GM23338 (cell line): Measurements from ENCODE around the gene GLRA1. TPM values are rescaled to one million over a fixed set of nuclear protein-coding genes. Genes with fewer than 3 reads are reported as not detected.

Source experiments
- ATAC-seq: fragments of 200-7000 bp; cut with Tn5 transposase; 3 replicates; pipeline ENCODE4 v1.9.1; 2020
- DNase-seq: peaks from one replicate; pipeline ENCODE4 v3.0.0-alpha.2; 2015; ENCODE audit warnings: low spot score
- H2AFZ ChIP-seq: fragments of 200-600 bp; sonication (generic); 2 replicates; pipeline ENCODE4 v1.8.0; 2016; ENCODE audit warnings: antibody characterized with exemption, mild to moderate bottlenecking, moderate library complexity
- H3F3A ChIP-seq: fragments of 200-600 bp; sonication (generic); replicated peaks from 2 replicates; pipeline ENCODE4 v1.8.0; 2017; ENCODE audit warnings: antibody characterized with exemption, mixed run types, low read depth
- H3K27ac ChIP-seq: fragments of 200-600 bp; sonication (generic); 2 replicates; pipeline ENCODE4 v1.6.1; 2016; ENCODE audit warnings: low read depth
- H3K27me3 ChIP-seq: fragments of 200-600 bp; sonication (generic); 2 replicates; pipeline ENCODE4 v1.8.0; 2016; ENCODE audit warnings: mild to moderate bottlenecking, mixed run types, moderate library complexity; ENCODE audit not compliant: insufficient read depth
- H3K36me3 ChIP-seq: fragments of 200-600 bp; sonication (generic); 2 replicates; pipeline ENCODE4 v1.8.0; 2016; ENCODE audit warnings: mild to moderate bottlenecking; ENCODE audit not compliant: insufficient read depth
- H3K4me1 ChIP-seq: fragments of 200-600 bp; sonication (generic); 2 replicates; pipeline ENCODE4 v1.8.0; 2016; ENCODE audit warnings: mild to moderate bottlenecking, moderate library complexity; ENCODE audit not compliant: insufficient read depth
- H3K4me2 ChIP-seq: fragments of 200-600 bp; sonication (generic); 2 replicates; pipeline ENCODE4 v1.7.1; 2017; ENCODE audit warnings: mixed run types
- H3K4me3 ChIP-seq: fragments of 200-600 bp; sonication (generic); 2 replicates; pipeline ENCODE4 v1.6.1; 2016; ENCODE audit warnings: mixed run types
- H3K79me2 ChIP-seq: fragments of 200-600 bp; sonication (generic); replicated peaks from 2 replicates; pipeline ENCODE4 v1.8.0; 2017; ENCODE audit warnings: mild to moderate bottlenecking; ENCODE audit not compliant: insufficient read depth
- H3K9me2 ChIP-seq: fragments of 200-600 bp; sonication (generic); 2 replicates; pipeline ENCODE4 v1.8.0; 2017; ENCODE audit not compliant: insufficient read depth
- H4K20me1 ChIP-seq: fragments of 200-600 bp; sonication (generic); replicated peaks from 2 replicates; pipeline ENCODE4 v1.8.0; 2017; ENCODE audit warnings: mild to moderate bottlenecking; ENCODE audit not compliant: insufficient read depth
- H3K27ac Mint-ChIP-seq: 2 replicates; pipeline ENCODE4 v1.8.0; 2020; ENCODE audit warnings: inconsistent platforms, mild to moderate bottlenecking, moderate library complexity, mixed read lengths
- H3K27me3 Mint-ChIP-seq: 3 replicates; pipeline ENCODE4 v1.8.0; 2022; ENCODE audit warnings: low read depth, mild to moderate bottlenecking, moderate library complexity, mixed read lengths, inconsistent platforms; ENCODE audit not compliant: insufficient read depth, poor library complexity
- H3K36me3 Mint-ChIP-seq: 3 replicates; pipeline ENCODE4 v1.8.0; 2021; ENCODE audit warnings: low read depth, mild to moderate bottlenecking, inconsistent platforms, moderate library complexity, mixed read lengths
- H3K4me1 Mint-ChIP-seq: 3 replicates; pipeline ENCODE4 v1.8.0; 2020; ENCODE audit warnings: mild to moderate bottlenecking, inconsistent platforms, mixed read lengths
- H3K4me3 Mint-ChIP-seq: 3 replicates; pipeline ENCODE4 v1.8.0; 2021; ENCODE audit warnings: moderate library complexity, mild to moderate bottlenecking, inconsistent platforms, mixed read lengths
- H3K9me3 Mint-ChIP-seq: 3 replicates; pipeline ENCODE4 v1.8.0; 2020; ENCODE audit warnings: moderate library complexity, mild to moderate bottlenecking, inconsistent platforms, mixed read lengths
- CREB1 ChIP-seq: fragments of 250-450 bp; sonication (Bioruptor Pico); IDR thresholded peaks from 2 replicates; pipeline ENCODE4 v1.5.0; 2020; ENCODE audit warnings: low read depth, mild to moderate bottlenecking, moderate library complexity
- CTCF ChIP-seq, 2 experiments: fragments of 200-600 bp in 1 of 2; sonication (generic) in 1 of 2; conservative IDR thresholded peaks; 2 replicates each; pipeline versions ENCODE4 v1.5.1 to v1.6.1; 2016 to 2017; ENCODE audit warnings: antibody characterized with exemption in 2 of 2, low read depth in 2 of 2, mild to moderate bottlenecking in 2 of 2, moderate library complexity in 1 of 2
- ETS1 ChIP-seq: IDR thresholded peaks from 2 replicates; pipeline ENCODE4 v1.6.1; 2016; ENCODE audit warnings: antibody characterized with exemption
- EZH2 ChIP-seq: fragments of 200-600 bp; sonication (generic); IDR thresholded peaks from one replicate; pipeline ENCODE4 v1.8.0; 2017; ENCODE audit warnings: antibody characterized with exemption, mild to moderate bottlenecking, low read depth; ENCODE audit not compliant: unreplicated experiment
- EZH2phosphoT487 ChIP-seq: fragments of 200-600 bp; sonication (generic); IDR thresholded peaks from one replicate; pipeline ENCODE4 v1.8.1; 2018; ENCODE audit warnings: antibody characterized with exemption; ENCODE audit not compliant: unreplicated experiment
- JUNB ChIP-seq: IDR thresholded peaks from one replicate; pipeline ENCODE4 v1.6.1; 2016; ENCODE audit warnings: antibody characterized with exemption; ENCODE audit not compliant: unreplicated experiment
- NANOG ChIP-seq: IDR thresholded peaks from 2 replicates; pipeline ENCODE4 v1.6.1; 2016; ENCODE audit warnings: antibody characterized with exemption, borderline replicate concordance
- POLR2AphosphoS5 ChIP-seq: IDR thresholded peaks from 2 replicates; pipeline ENCODE4 v1.6.1; 2016; ENCODE audit warnings: antibody characterized with exemption, low read depth
- REST ChIP-seq: IDR thresholded peaks from one replicate; pipeline ENCODE4 v1.6.1; 2018; ENCODE audit warnings: antibody characterized with exemption; ENCODE audit not compliant: unreplicated experiment
- STAT1 ChIP-seq: IDR thresholded peaks from one replicate; pipeline ENCODE4 v1.6.1; 2016; ENCODE audit warnings: antibody characterized with exemption; ENCODE audit not compliant: unreplicated experiment
- ZNF114 ChIP-seq: fragments of 250-450 bp; sonication (Bioruptor Pico); IDR thresholded peaks from 2 replicates; pipeline ENCODE4 v1.5.0; 2020; ENCODE audit warnings: mild to moderate bottlenecking, moderate library complexity
- ZNF331 ChIP-seq: fragments of 250-450 bp; sonication (Bioruptor Pico); IDR thresholded peaks from 2 replicates; pipeline ENCODE4 v1.5.0; 2020; ENCODE audit warnings: low read depth, mild to moderate bottlenecking, moderate library complexity
- ZNF462 ChIP-seq: fragments of 250-450 bp; sonication (Bioruptor Pico); IDR thresholded peaks from 2 replicates; pipeline ENCODE4 v1.5.0; 2020; ENCODE audit warnings: mild to moderate bottlenecking, moderate library complexity
- polyA plus RNA-seq: library from polyadenylated mRNA; unstranded; fragments of >200 nt; fragmentation: Nextera tagmentation; extraction: Ambion mirVana; gene quantifications from 2 replicates; pipeline ENCODE4 v1.2.1, GENCODE V29; 2016
- total RNA-seq: library from RNA; depleted of rRNA; stranded (reverse); fragments of >200 nt; shearing (Covaris generic); gene quantifications from 2 replicates; pipeline ENCODE4 v1.2.3, GENCODE V29; 2014

GLRA1 gene
- total and polyA plus RNA-seq, 2 experiments from 2014 or later = not detected

- H3K27ac ChIP-seq = no peak overlapping the region
These were observed 6.6 kb upstream of the GLRA1 start for GRCh38 chr5:151931260-151931659.

More at GRCh38 chr5:151931260-151931659, 6.6 kb upstream of the GLRA1 start:
- H3K9me3 Mint-ChIP-seq = peaks cover 28% of the 10 kb centered on the region
- DNase-seq (peak; percentile 11), ATAC-seq (no peak)
- Histone ChIP-seq H3F3A (no peaks in the 10 kb centered on the region), H4K20me1 (no peaks in the 10 kb centered on the region), H3K4me3 (no peak overlapping the region), H3K4me2 (no peak overlapping the region), H2AFZ (no peak overlapping the region), H3K36me3 (no peaks in the 10 kb centered on the region), H3K79me2 (no peaks in the 10 kb centered on the region), H3K9me2 (peaks cover 4% of the 10 kb centered on the region; the same call in 1 of the 2 replicates), H3K4me1 (no peaks in the 10 kb centered on the region), H3K27me3 (peaks cover 6% of the 10 kb centered on the region; the same call in 1 of the 2 replicates)
- no peaks in the 10 kb centered on the region for H3K27me3 Mint-ChIP-seq
- H3K36me3 Mint-ChIP-seq = no peaks in the 10 kb centered on the region; the same call in 2 of the 3 replicates
- no peak overlapping the region for H3K27ac Mint-ChIP-seq
- no peaks in the 10 kb centered on the region for H3K4me1 Mint-ChIP-seq
- TF ChIP-seq CREB1 (CRISPR knock-in tag) = no peak
- no peak for TF ChIP-seq CTCF (conservative IDR thresholded peaks at IDR 0.05; ENCODE audit: low read depth in 2 of 2)
- TF ChIP-seq ZNF331 = no peak
- no peak for TF ChIP-seq REST
- TF ChIP-seq ZNF114 (CRISPR knock-in tag) = no peak
- no peak for TF ChIP-seq ZNF462 (CRISPR knock-in tag)
- no peak for TF ChIP-seq POLR2AphosphoS5
- TF ChIP-seq STAT1 = no peak
- no peak for TF ChIP-seq JUNB
- no peak for TF ChIP-seq NANOG
- TF ChIP-seq EZH2 = no peak
- no peak for TF ChIP-seq ETS1
- no peak for TF ChIP-seq EZH2phosphoT487
- no peak overlapping the region for H3K4me3 Mint-ChIP-seq
